ENCODE measurements around the gene ACSF2.

DNA sequence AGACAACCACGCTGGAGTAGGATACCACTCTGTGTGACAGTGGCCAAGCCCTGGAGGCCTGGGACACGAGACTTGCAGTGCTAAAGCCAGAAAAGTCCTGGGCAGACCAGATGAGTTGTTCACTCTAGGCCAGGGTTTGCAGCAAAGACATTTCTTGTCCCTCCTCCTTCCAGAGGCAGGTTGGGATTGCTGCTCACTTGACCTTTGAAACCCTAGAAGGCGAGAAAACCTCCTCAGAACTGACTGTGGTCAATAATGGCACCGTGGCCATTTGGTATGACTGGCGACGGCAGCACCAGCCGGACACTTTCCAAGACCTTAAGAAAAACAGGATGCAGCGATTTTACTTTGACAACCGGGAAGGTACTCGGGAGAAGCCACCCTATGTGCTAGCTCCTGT, 96.7 kb downstream of the ACSF2 start:
- no peak for TF ChIP-seq POLR2A (IDR thresholded peaks at IDR 0.05)
- TF ChIP-seq, protein P1, sequence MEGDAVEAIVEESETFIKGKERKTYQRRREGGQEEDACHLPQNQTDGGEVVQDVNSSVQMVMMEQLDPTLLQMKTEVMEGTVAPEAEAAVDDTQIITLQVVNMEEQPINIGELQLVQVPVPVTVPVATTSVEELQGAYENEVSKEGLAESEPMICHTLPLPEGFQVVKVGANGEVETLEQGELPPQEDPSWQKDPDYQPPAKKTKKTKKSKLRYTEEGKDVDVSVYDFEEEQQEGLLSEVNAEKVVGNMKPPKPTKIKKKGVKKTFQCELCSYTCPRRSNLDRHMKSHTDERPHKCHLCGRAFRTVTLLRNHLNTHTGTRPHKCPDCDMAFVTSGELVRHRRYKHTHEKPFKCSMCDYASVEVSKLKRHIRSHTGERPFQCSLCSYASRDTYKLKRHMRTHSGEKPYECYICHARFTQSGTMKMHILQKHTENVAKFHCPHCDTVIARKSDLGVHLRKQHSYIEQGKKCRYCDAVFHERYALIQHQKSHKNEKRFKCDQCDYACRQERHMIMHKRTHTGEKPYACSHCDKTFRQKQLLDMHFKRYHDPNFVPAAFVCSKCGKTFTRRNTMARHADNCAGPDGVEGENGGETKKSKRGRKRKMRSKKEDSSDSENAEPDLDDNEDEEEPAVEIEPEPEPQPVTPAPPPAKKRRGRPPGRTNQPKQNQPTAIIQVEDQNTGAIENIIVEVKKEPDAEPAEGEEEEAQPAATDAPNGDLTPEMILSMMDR (IDR thresholded peaks at IDR 0.05), result no peak
